COLO668 (cell line): ENCODE data around the gene A3GALT2.

Experiments used
- DNase-seq: peaks from one replicate; lab custom pipeline; 2025; ENCODE audit not compliant: unreplicated experiment; lab: John Stamatoyannopoulos, UW

Gene A3GALT2

GRCh38 chr1:33350611-33351280 is 29.8 kb upstream of the A3GALT2 start:
- no peak for DNase-seq

GRCh38 chr1:33349778-33350610 is 29.1 kb upstream of the A3GALT2 start:
- peak; percentile 99 for DNase-seq

GRCh38 chr1:33349081-33349759 is 28.3 kb upstream of the A3GALT2 start:
- DNase-seq, result peak; percentile 83

GRCh38 chr1:33348676-33349080 is 27.8 kb upstream of the A3GALT2 start:
- DNase-seq, result peak; percentile 40

- no peak for DNase-seq
These were observed 27.3 kb upstream of the A3GALT2 start for GRCh38 chr1:33348194-33348593.

- peak; percentile 81 for DNase-seq
These were observed 26.7 kb upstream of the A3GALT2 start for GRCh38 chr1:33347650-33347992.

GRCh38 chr1:33346927-33347649 is 26.2 kb upstream of the A3GALT2 start:
- DNase-seq, result peak; percentile 75

- DNase-seq, result no peak
These were observed 25.6 kb upstream of the A3GALT2 start for GRCh38 chr1:33346533-33346926.

- DNase-seq, result no peak
These were observed 24.1 kb upstream of the A3GALT2 start for GRCh38 chr1:33344896-33345560.

- no peak for DNase-seq
These were observed 22.6 kb upstream of the A3GALT2 start for GRCh38 chr1:33343539-33343938.

GRCh38 chr1:33342041-33342723 is 21.3 kb upstream of the A3GALT2 start:
- DNase-seq, result peak; percentile 99

GRCh38 chr1:33341190-33341589 is 20.3 kb upstream of the A3GALT2 start:
- no peak for DNase-seq

GRCh38 chr1:33339413-33339812 is 18.5 kb upstream of the A3GALT2 start:
- DNase-seq, result no peak

- DNase-seq, result no peak
These were observed 17.7 kb upstream of the A3GALT2 start for GRCh38 chr1:33338440-33339211.

GRCh38 chr1:33338048-33338439 is 17.1 kb upstream of the A3GALT2 start:
- no peak for DNase-seq

GRCh38 chr1:33337441-33337840 is 16.5 kb upstream of the A3GALT2 start:
- DNase-seq, result no peak

GRCh38 chr1:33336580-33336979 is 15.7 kb upstream of the A3GALT2 start:
- DNase-seq, result peak; percentile 89

- no peak for DNase-seq
These were observed 14.1 kb upstream of the A3GALT2 start for GRCh38 chr1:33335020-33335419.

- DNase-seq, result no peak
These were observed 13.2 kb upstream of the A3GALT2 start for GRCh38 chr1:33334081-33334552.
